Muscle of back (tissue), 11 donors: ENCODE data around the gene ARHGAP26. TPM values are rescaled to one million over a fixed set of nuclear protein-coding genes. Genes with fewer than 3 reads are reported as not detected.

Source experiments
- DNase-seq, 3 donors: peaks; one replicate each; pipeline versions ENCODE4 v3.0.0 to v3.0.0-alpha.2; 2013
- polyA plus RNA-seq, 10 donors: library from polyadenylated mRNA; unstranded; fragments of 120-200 nt; gene quantifications; one replicate each; pipeline ENCODE4 v1.2.1, GENCODE V29; 2013; ENCODE audit not compliant: insufficient read length in 10 of 10

ARHGAP26 gene
- polyA plus RNA-seq, 10 donors, result 10.7 to 23.3 (median 16.0) TPM

- peak in 1 of 3 donors; percentile 73 for DNase-seq
These were observed 290.0 kb downstream of the ARHGAP26 start for GRCh38 chr5:143059976-143060765.

- peak in 2 of 3 donors; percentile 41 to 69 for DNase-seq
These were observed 291.2 kb downstream of the ARHGAP26 start for GRCh38 chr5:143061161-143061945.

GRCh38 chr5:143062379-143062778 lies 292.2 kb downstream of the ARHGAP26 start:
- DNase-seq, result no peak

GRCh38 chr5:143063175-143063970 lies 293.2 kb downstream of the ARHGAP26 start:
- peak in 1 of 3 donors; percentile 58 for DNase-seq

GRCh38 chr5:143064218-143064641 lies 294.1 kb downstream of the ARHGAP26 start:
- peak; percentile 72 to 84 (median 78) for DNase-seq

GRCh38 chr5:143064676-143065075 lies 294.5 kb downstream of the ARHGAP26 start:
- no peak for DNase-seq

GRCh38 chr5:143065185-143065965 lies 295.2 kb downstream of the ARHGAP26 start:
- DNase-seq, result no peak

- DNase-seq, result no peak
These were observed 295.9 kb downstream of the ARHGAP26 start for GRCh38 chr5:143065996-143066522.

GRCh38 chr5:143066556-143067281 lies 296.5 kb downstream of the ARHGAP26 start:
- DNase-seq, result peak in 2 of 3 donors; percentile 60 to 79

GRCh38 chr5:143068712-143069111 lies 298.5 kb downstream of the ARHGAP26 start:
- no peak for DNase-seq

GRCh38 chr5:143071927-143072326 lies 301.8 kb downstream of the ARHGAP26 start:
- DNase-seq, result no peak

- DNase-seq, result no peak
These were observed 302.6 kb downstream of the ARHGAP26 start for GRCh38 chr5:143072734-143073133.

GRCh38 chr5:143073766-143074165 lies 303.6 kb downstream of the ARHGAP26 start:
- DNase-seq, result no peak

GRCh38 chr5:143074414-143074996 lies 304.3 kb downstream of the ARHGAP26 start:
- no peak for DNase-seq

- no peak for DNase-seq
These were observed 306.2 kb downstream of the ARHGAP26 start for GRCh38 chr5:143076377-143076776.

GRCh38 chr5:143077453-143078103 lies 307.4 kb downstream of the ARHGAP26 start:
- no peak for DNase-seq

GRCh38 chr5:143078313-143078712 lies 308.1 kb downstream of the ARHGAP26 start:
- no peak for DNase-seq

- no peak for DNase-seq
These were observed 308.8 kb downstream of the ARHGAP26 start for GRCh38 chr5:143078971-143079370.

GRCh38 chr5:143080407-143080806 lies 310.2 kb downstream of the ARHGAP26 start:
- no peak for DNase-seq
